ENCODE data around the gene KCNMA1.

The KCNMA1 gene

GRCh38 chr10:77164616-77165311 is 472.8 kb downstream of the KCNMA1 start:
- no peak for DNase-seq

DNA sequence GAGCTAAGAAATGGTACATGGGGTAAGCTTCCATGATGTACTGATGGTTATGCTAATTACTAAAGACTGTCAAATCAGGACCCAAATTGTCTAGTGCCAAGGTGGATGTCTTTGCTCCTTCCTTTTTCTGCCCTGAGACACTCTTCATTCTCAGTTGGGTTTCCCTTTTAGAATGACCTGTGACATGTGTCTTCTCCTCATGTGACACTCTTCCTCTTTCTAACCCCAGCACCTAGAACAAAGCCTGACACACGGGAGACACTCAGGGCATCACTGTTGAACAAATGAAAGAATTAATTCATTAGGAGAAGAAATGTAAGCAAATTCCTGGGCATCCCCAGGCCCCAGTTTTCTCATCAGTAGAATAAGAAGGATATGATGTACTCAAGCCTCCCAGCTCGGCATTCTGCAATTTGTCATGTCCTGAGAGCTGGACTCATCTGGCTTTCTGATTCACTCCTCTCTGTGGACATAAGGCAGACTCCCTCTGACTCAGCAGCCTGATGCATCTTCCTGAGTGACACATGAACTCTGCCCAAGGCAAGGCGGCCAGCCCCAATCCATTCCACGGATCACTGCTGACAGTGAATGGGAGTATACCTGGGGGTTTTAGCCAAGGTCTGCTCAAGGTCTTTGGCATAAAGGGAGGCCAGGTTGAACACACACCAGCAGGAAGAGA is 473.8 kb downstream of the KCNMA1 start:
- DNase-seq = no peak

- no peak for DNase-seq
These were observed 474.9 kb downstream of the KCNMA1 start for GRCh38 chr10:77162697-77163096.

DNA sequence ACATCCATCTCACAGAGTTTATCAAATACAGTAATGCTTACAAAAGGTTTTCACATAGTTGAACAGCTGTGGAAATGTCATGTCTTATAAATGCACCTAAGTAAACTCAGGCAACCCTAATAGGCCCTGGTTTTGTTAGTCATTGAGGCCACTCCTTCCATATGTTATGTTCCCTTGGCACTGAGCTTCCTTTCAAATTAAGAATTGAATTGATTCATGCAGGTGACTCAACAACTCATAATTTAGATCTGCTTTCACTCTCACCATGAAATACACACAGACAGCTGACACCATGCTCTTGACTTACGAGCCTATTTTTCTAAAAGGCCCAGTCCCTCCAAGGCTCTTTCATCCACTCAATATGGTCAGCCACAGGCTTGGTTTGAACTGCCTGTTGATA is 476.9 kb downstream of the KCNMA1 start:
- DNase-seq = no peak

- no peak for DNase-seq
These were observed 478.0 kb downstream of the KCNMA1 start for GRCh38 chr10:77159538-77160110.

GRCh38 chr10:77158666-77159065 is 478.9 kb downstream of the KCNMA1 start:
- DNase-seq = no peak

DNA sequence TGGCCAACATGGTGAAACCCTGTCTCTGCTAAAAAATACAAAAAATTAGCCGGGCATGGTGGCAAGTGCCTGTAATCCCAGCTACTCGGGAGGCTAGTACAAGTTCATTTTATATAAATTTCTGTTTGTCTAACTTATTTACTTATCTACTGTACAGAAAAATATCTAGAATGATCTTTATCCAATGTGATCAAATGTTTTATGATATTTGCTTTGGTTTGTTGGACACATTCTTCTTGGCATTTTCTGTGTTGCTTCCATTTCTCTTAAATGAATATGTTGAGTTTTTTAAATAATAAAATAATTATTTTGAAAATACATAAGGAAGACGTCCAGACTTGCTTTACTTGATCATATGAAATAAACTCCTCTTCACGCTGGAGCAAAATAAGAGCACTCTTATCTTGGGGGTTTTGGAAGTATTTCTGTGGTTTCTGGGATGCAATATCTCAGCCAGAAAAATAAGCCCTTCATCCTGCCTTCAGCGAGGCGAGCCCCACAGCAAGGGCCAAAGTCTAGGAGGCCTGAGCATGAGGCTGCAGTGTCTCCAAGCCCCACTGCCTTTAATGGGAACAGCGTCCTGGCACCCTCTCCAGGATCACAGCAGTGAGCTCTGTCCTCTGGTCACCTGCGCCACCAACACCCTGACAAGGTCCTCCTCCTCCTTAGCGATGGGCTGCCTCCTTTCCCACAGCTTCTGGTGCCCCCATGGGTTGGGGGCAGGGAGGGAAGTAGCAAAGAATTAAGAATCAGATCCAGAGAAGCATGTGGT is 480.2 kb downstream of the KCNMA1 start:
- no peak for DNase-seq

- DNase-seq = no peak
These were observed 481.2 kb downstream of the KCNMA1 start for GRCh38 chr10:77156406-77156879.

DNA sequence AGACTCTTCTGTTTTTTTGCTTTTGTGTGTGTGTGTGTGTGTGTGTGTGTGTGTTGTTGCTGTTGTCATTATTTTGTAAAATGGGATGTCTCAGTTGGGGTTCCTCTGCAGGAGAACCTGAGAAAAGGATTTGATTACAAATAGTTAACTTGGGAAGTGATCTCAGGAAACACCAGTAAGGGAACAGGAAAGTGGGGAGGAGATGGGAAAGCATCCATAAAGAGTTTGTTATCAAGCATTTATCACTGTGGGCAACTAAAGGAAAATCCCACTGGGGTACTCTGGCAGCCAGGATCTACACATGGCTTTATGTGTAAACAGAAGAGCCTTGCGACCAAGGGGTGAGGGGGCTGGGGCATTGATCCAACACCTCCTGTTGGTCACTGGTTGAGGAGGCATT is 485.4 kb downstream of the KCNMA1 start:
- DNase-seq = no peak

GRCh38 chr10:77151408-77151807 is 486.2 kb downstream of the KCNMA1 start:
- DNase-seq = no peak

GRCh38 chr10:77149706-77150105 is 487.9 kb downstream of the KCNMA1 start:
- DNase-seq = no peak

DNA sequence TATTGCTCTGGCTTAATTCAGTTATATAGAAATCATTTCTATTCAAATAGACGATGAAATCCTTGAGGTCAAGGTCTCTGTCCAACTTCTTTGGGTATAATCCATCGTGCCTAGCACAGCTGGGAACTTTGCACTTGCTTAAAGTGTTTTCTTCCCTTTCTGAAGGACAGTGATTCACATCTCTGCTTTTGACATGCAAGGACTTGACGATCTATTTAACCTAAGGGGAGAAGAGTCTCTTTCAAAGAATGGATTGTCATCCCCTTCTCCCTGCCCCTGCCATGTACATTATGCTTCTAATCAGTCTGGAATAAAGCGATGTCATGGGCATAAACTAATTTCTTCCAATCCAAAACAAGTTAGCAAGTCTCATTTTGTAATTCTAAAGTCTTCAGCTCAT is 488.6 kb downstream of the KCNMA1 start:
- no peak for DNase-seq

GRCh38 chr10:77147871-77148270 is 489.7 kb downstream of the KCNMA1 start:
- no peak for DNase-seq

GRCh38 chr10:77146712-77147336 is 490.8 kb downstream of the KCNMA1 start:
- no peak for DNase-seq

DNA sequence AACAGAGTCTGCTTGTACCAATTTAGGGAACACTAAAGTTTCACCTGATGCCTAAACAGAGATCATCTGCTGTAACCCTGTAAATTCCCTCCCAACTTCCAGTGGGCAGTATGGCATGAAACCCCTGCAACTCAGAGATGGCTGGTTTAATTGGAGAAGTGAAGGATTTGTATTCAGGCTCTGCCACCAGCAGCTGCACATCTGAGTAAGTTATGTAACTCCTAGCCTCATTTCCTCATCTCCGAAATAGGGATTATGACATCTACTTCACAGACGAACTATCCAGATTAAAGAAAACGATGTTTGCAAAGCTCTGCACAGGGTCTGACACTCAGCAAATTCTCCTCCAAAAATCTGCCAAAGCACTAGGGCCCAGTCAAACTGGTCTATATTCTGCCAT is 493.0 kb downstream of the KCNMA1 start:
- DNase-seq = peak; percentile 20

GRCh38 chr10:77139252-77140160 is 498.1 kb downstream of the KCNMA1 start:
- DNase-seq = no peak

GRCh38 chr10:77138541-77138940 is 499.1 kb downstream of the KCNMA1 start:
- no peak for DNase-seq

- no peak for DNase-seq
These were observed 502.1 kb downstream of the KCNMA1 start for GRCh38 chr10:77135555-77135954.

GRCh38 chr10:77131214-77131613 is 506.4 kb downstream of the KCNMA1 start:
- DNase-seq = no peak

- no peak for DNase-seq
These were observed 510.4 kb downstream of the KCNMA1 start for GRCh38 chr10:77127243-77127642.

- DNase-seq = no peak
These were observed 512.4 kb downstream of the KCNMA1 start for GRCh38 chr10:77125231-77125630.

DNA sequence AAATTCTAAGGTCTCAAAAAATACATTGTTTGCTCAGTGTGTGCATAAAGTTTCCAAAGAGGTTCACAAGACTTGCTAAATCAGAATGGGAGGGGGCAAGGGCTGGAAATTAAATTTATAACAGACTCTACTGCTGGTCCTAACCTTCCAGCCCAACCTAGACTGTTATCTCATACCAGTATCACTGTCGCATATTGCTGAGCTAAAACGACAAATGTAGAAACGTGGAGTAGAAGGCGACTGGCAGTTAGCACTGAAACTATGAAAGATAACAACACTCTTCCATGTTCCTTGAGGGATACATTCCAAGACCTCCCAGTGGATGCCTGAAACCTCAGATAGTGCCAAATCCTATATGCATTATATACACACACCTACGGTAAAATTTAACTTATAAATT is 514.3 kb downstream of the KCNMA1 start:
- no peak for DNase-seq
